GM12891 (cell line): ENCODE results near the gene SART3.

Experiments used
- DNase-seq: peaks from one replicate; pipeline ENCODE4 v3.0.0; 2011; ENCODE audit warnings: low spot score; ENCODE audit not compliant: insufficient read length
- FAIRE-seq: peaks from 2 replicates; lab custom pipeline; 2011; peaks lifted over from hg19 to GRCh38; lab: Jason Lieb, UNC
- PAX5 ChIP-seq: IDR thresholded peaks from 2 replicates; pipeline ENCODE4 v1.6.1; 2011; ENCODE audit warnings: low read length, moderate library complexity, mild to moderate bottlenecking; ENCODE audit not compliant: insufficient read depth, severe bottlenecking
- POLR2A ChIP-seq: IDR thresholded peaks from 2 replicates; pipeline ENCODE4 v1.6.1; 2011; ENCODE audit warnings: low read depth, low read length, control low read depth
- POLR2AphosphoS5 ChIP-seq: IDR thresholded peaks from 2 replicates; pipeline ENCODE4 v1.6.1; 2011; ENCODE audit warnings: low read depth, low read length, control low read depth
- POU2F2 ChIP-seq: IDR thresholded peaks from 2 replicates; pipeline ENCODE4 v1.6.1; 2011; ENCODE audit warnings: low read depth, mild to moderate bottlenecking, control low read depth, low read length, moderate library complexity
- SPI1 ChIP-seq: IDR thresholded peaks from 2 replicates; pipeline ENCODE4 v1.6.1; 2011; ENCODE audit warnings: low read depth, low read length, control low read depth
- TAF1 ChIP-seq: IDR thresholded peaks from 2 replicates; pipeline ENCODE4 v1.6.1; 2011; ENCODE audit warnings: low read depth, low read length, control low read depth

Gene SART3

DNA sequence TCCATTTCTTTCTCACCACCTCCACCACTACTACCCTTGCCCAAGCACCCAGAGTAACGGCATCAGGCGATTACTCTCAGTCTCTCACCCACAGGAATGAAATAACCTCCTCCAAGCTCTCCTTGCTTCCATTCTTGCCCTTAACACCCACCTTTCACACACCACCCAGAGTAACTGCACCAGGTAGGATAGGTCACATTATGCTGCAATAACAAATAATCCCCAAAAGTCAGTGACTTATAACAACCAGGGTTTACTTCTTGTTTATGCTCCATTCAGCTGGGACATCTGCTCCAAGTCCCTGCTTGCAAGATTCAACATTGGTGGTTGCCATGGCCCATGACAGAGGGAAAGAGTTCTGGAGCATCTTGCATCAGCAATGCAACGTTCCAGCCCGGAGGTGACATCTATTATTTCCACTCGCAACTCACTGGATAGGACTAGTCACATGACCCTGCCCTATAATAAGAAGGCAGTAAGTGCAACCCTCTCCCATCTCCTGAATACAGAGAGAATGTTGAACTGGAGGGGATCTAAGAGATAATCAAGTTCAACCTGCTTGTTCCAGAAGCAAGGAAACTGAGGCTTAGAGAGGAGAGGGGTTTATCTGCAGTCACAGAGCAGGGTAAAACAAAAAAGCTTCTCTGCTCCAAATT is 87.4 kb downstream of the SART3 start:
- TF ChIP-seq POLR2A (no peak), POU2F2 (no peak), PAX5 (no peak), SPI1 (no peak), TAF1 (no peak), POLR2AphosphoS5 (no peak)
- FAIRE-seq (no peak), DNase-seq (no peak)
